GM19438 (cell line): ENCODE results near the gene TLCD5.
A peak's percentile ranks its signal among the peaks of the same experiment; 100 is the strongest.

ENCODE experiments used
- ATAC-seq: cut with Tn5 transposase; IDR thresholded peaks from one replicate; pipeline ENCODE4 v1.9.1; 2021; ENCODE audit warnings: low read depth; ENCODE audit not compliant: unreplicated experiment

The TLCD5 gene

GRCh38 chr11:120335908-120336640, 11.0 kb downstream of the TLCD5 start, which contains the start of gene ARHGEF12:
Gene ARHGEF12 (plus strand): TSS chr11:120336413. CDS start chr11:120337244, 831 bp downstream.
- ATAC-seq = peak; percentile 60

GRCh38 chr11:120336641-120337354, 11.7 kb downstream of the TLCD5 start:
- ATAC-seq = peak; percentile 34

- ATAC-seq = no peak
Observed at GRCh38 chr11:120337355-120338106, 12.4 kb downstream of the TLCD5 start.

- no peak for ATAC-seq
Observed at GRCh38 chr11:120338107-120338933, 13.2 kb downstream of the TLCD5 start.

- ATAC-seq = no peak
Observed at GRCh38 chr11:120339394-120339890, 14.3 kb downstream of the TLCD5 start.

- no peak for ATAC-seq
Observed at GRCh38 chr11:120340529-120340928, 15.4 kb downstream of the TLCD5 start.

GRCh38 chr11:120342226-120342625, 17.1 kb downstream of the TLCD5 start:
- no peak for ATAC-seq

- ATAC-seq = no peak
Observed at GRCh38 chr11:120342678-120343077, 17.6 kb downstream of the TLCD5 start.

- no peak for ATAC-seq
Observed at GRCh38 chr11:120343429-120343828, 18.3 kb downstream of the TLCD5 start.

GRCh38 chr11:120344302-120345004, 19.4 kb downstream of the TLCD5 start:
- ATAC-seq = peak; percentile 82

GRCh38 chr11:120346233-120346632, 21.1 kb downstream of the TLCD5 start:
- no peak for ATAC-seq

GRCh38 chr11:120350637-120351036, 25.5 kb downstream of the TLCD5 start:
- no peak for ATAC-seq

- ATAC-seq = no peak
Observed at GRCh38 chr11:120352405-120352804, 27.3 kb downstream of the TLCD5 start.

GRCh38 chr11:120354068-120354467, 29.0 kb downstream of the TLCD5 start:
- no peak for ATAC-seq

GRCh38 chr11:120354779-120355178, 29.7 kb downstream of the TLCD5 start:
- ATAC-seq = no peak

- ATAC-seq = no peak
Observed at GRCh38 chr11:120357620-120358019, 32.5 kb downstream of the TLCD5 start.

GRCh38 chr11:120358729-120359128, 33.6 kb downstream of the TLCD5 start:
- ATAC-seq = no peak

GRCh38 chr11:120363436-120363835, 38.3 kb downstream of the TLCD5 start:
- no peak for ATAC-seq

- ATAC-seq = no peak
Observed at GRCh38 chr11:120365512-120365911, 40.4 kb downstream of the TLCD5 start.

- no peak for ATAC-seq
Observed at GRCh38 chr11:120372296-120372695, 47.2 kb downstream of the TLCD5 start.
